ENCODE data around the gene SERPINB12. TPM values are rescaled to one million over a fixed set of nuclear protein-coding genes. Genes with fewer than 3 reads are reported as not detected.

Gene SERPINB12
- total RNA-seq, 1 experiment from 2014 or later = not detected

DNA sequence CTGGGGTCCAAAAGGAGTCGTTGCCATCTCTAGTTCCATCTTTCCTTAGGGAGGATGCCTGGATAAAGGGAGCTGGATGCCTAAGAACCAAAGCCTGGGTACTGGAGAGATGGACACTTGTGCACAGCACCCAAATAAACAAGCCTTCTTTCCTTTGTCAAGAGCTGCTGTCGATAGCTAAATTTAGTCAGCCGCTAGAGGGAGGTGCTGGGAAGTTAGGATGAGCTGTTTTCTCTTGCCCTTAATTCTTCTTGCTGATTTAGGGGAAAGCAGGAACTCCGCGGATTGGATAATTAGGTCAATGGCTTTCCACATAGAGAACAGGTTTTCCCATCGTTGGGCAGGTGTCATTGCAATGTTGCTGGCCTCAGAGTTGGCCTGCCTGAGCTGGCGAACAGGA, 30.9 kb upstream of the SERPINB12 start:
- no peak overlapping the region for H3K4me2 ChIP-seq (ENCODE audit: insufficient read depth, insufficient read length, low read length)
- no peak overlapping the region for H4K8ac ChIP-seq (replicated peaks; ENCODE audit: insufficient read length, low read depth, low read length)
- H2BK5ac ChIP-seq (ENCODE audit: insufficient read length, low read length) = no peak overlapping the region
- H3K14ac ChIP-seq (ENCODE audit: insufficient read depth, low read length) = no peak overlapping the region
- H4K20me1 ChIP-seq (ENCODE audit: control insufficient read depth, insufficient read depth, insufficient read length) = no peaks in the 10 kb centered on the region
- no peak overlapping the region for H2AFZ ChIP-seq (ENCODE audit: low read length)
- no peak overlapping the region for H3K4ac ChIP-seq (ENCODE audit: low read depth, low read length)
- Mint-ChIP-seq H3K9me3 (no peaks in the 10 kb centered on the region), H3K27me3 (ENCODE audit: low read depth) (no peaks in the 10 kb centered on the region; the same call in 1 of the 2 replicates), H3K4me1 (peaks cover 49 to 53% of the 10 kb centered on the region in 2 experiments), H3K36me3 (ENCODE audit: insufficient read depth in 1 of 3, low read depth in 3 of 3) (no peaks in the 10 kb centered on the region), H3K27ac (0 out of 7 replicates have a peak overlapping the region, but pooled peaks of 1 of the 3 experiments have one; percentile 11), H3K4me3 (peak overlapping the region in 1 of 2 experiments; percentile 57; a peak in 2 of 5 replicates)
- H3K9me3 ChIP-seq (ENCODE audit: control insufficient read depth, low read depth, low read length) = no peaks in the 10 kb centered on the region
- no peak overlapping the region for H3K56ac ChIP-seq (ENCODE audit: insufficient read length, low read depth, low read length)
- no peak overlapping the region for H2BK20ac ChIP-seq (ENCODE audit: low read depth, low read length, poor library complexity, severe bottlenecking)
- H2AK5ac ChIP-seq (ENCODE audit: insufficient read length, low read length) = no peak overlapping the region
- WGBS (ENCODE audit: extremely low coverage, insufficient read length, low lambda C conversion rate) = no CpG with 5 or more reads among the region's 7 CpGs
- TF ChIP-seq CTCF (conservative IDR thresholded peaks at IDR 0.05) = peak; percentile 80
- H3K79me2 ChIP-seq (ENCODE audit: insufficient read depth, low read length) = no peaks in the 10 kb centered on the region
- no peaks in the 10 kb centered on the region for H3K27me3 ChIP-seq (ENCODE audit: insufficient read depth, low read length)
- H2BK12ac ChIP-seq (ENCODE audit: insufficient read length, low read depth, low read length) = no peak overlapping the region
- peaks cover 2% of the 10 kb centered on the region for H3K23me2 ChIP-seq (ENCODE audit: insufficient read length, low read depth, low read length, poor library complexity, severe bottlenecking)
- DNase-seq = peak; percentile 83
- no peak overlapping the region for H3K23ac ChIP-seq (ENCODE audit: insufficient read length, low read depth, low read length)
- no peak overlapping the region for H4K5ac ChIP-seq (ENCODE audit: insufficient read length, low read depth, low read length)
- no peaks in the 10 kb centered on the region for H3K79me1 ChIP-seq (ENCODE audit: insufficient read depth, low read depth, low read length, poor library complexity, severe bottlenecking)
- H2BK15ac ChIP-seq (ENCODE audit: low read depth, low read length) = no peak overlapping the region
- H3K18ac ChIP-seq (ENCODE audit: insufficient read length, low read depth, low read length) = no peak overlapping the region
- no peak overlapping the region for H2BK120ac ChIP-seq (ENCODE audit: low read depth, low read length, poor library complexity, severe bottlenecking)
- no peak overlapping the region for H3K27ac ChIP-seq (ENCODE audit: insufficient read length, low read depth, low read length)
- H3K4me1 ChIP-seq (ENCODE audit: insufficient read depth, low read length) = peaks cover 6% of the 10 kb centered on the region; the same call in 1 of the 2 replicates
- H4K91ac ChIP-seq (ENCODE audit: insufficient read length, low read depth, low read length) = no peak overlapping the region
- H3T11ph ChIP-seq (ENCODE audit: low read length) = no peak overlapping the region
- no peak overlapping the region for H3K9ac ChIP-seq (ENCODE audit: extremely low read depth, insufficient read length, low read length)
